Liver (tissue), 9 donors: ENCODE results near the gene NOS1. TPM values are rescaled to one million over a fixed set of nuclear protein-coding genes. Genes with fewer than 3 reads are reported as not detected.

Experiments used
- DNase-seq: peaks from one replicate; pipeline ENCODE4 v3.0.0-alpha.2; 2017; ENCODE audit warnings: low spot score
- H3K27ac ChIP-seq, 2 donors: one replicate each; pipeline ENCODE4 v1.7.0; 2013; ENCODE audit warnings: inconsistent platforms in 2 of 2, low read length in 2 of 2, control low read depth in 1 of 2, low read depth in 1 of 2, mild to moderate bottlenecking in 1 of 2
- H3K27me3 ChIP-seq, 4 donors: one replicate each; pipeline versions ENCODE4 v1.6.1 to v1.7.0; 2013; ENCODE audit warnings: low read length in 3 of 4, inconsistent platforms in 1 of 4, mild to moderate bottlenecking in 1 of 4, moderate library complexity in 1 of 4; ENCODE audit not compliant: control insufficient read depth in 4 of 4, insufficient read depth in 4 of 4
- H3K36me3 ChIP-seq, 4 donors: one replicate each; pipeline versions ENCODE4 v1.6.1 to v1.7.0; 2013; ENCODE audit warnings: low read length in 3 of 4, mild to moderate bottlenecking in 3 of 4, low read depth in 1 of 4, moderate library complexity in 1 of 4; ENCODE audit not compliant: control insufficient read depth in 4 of 4, insufficient read depth in 3 of 4
- H3K4me1 ChIP-seq, 4 donors: one replicate each; pipeline versions ENCODE4 v1.6.1 to v1.7.0; 2013; ENCODE audit warnings: low read length in 3 of 4, mild to moderate bottlenecking in 3 of 4, moderate library complexity in 1 of 4; ENCODE audit not compliant: control insufficient read depth in 4 of 4, insufficient read depth in 4 of 4
- H3K4me3 ChIP-seq, 3 donors: one replicate each; pipeline versions ENCODE4 v1.6.1 to v1.7.0; 2013; ENCODE audit warnings: low read length in 3 of 3, control low read depth in 1 of 3, low read depth in 1 of 3, mild to moderate bottlenecking in 1 of 3
- H3K9ac ChIP-seq, 2 donors: one replicate each; pipeline ENCODE4 v1.7.0; 2013; ENCODE audit warnings: low read length in 2 of 2, mild to moderate bottlenecking in 2 of 2, moderate library complexity in 2 of 2, control low read depth in 1 of 2, low read depth in 1 of 2
- H3K9me3 ChIP-seq, 4 donors: one replicate each; pipeline versions ENCODE4 v1.6.1 to v1.7.0; 2013; ENCODE audit warnings: low read length in 3 of 4; ENCODE audit not compliant: control insufficient read depth in 4 of 4
- EGR1 ChIP-seq, 2 donors: IDR thresholded peaks; 2 replicates each; pipeline ENCODE4 v1.6.1; 2016 to 2018; ENCODE audit warnings: antibody characterized with exemption in 2 of 2, low read depth in 2 of 2
- FOXA1 ChIP-seq: IDR thresholded peaks from 2 replicates; pipeline ENCODE4 v1.6.1; 2016; ENCODE audit warnings: antibody characterized with exemption
- FOXA2 ChIP-seq: IDR thresholded peaks from 2 replicates; pipeline ENCODE4 v1.6.1; 2016; ENCODE audit warnings: antibody characterized with exemption
- GABPA ChIP-seq, 2 donors: IDR thresholded peaks in 1 of 2; conservative IDR thresholded peaks in 1 of 2; 2 replicates each; pipeline ENCODE4 v1.6.1; 2016; ENCODE audit warnings: antibody characterized with exemption in 2 of 2, mild to moderate bottlenecking in 1 of 2, moderate library complexity in 1 of 2
- HNF4A ChIP-seq, 2 donors: conservative IDR thresholded peaks; 2 replicates each; pipeline ENCODE4 v1.6.1; 2016; ENCODE audit warnings: antibody characterized with exemption in 2 of 2, mild to moderate bottlenecking in 2 of 2
- HNF4G ChIP-seq: IDR thresholded peaks from 2 replicates; pipeline ENCODE4 v1.6.1; 2016; ENCODE audit warnings: antibody characterized with exemption
- JUND ChIP-seq, 2 donors: IDR thresholded peaks; 2 replicates each; pipeline ENCODE4 v1.6.1; 2016; ENCODE audit warnings: antibody characterized with exemption in 2 of 2
- NR2F2 ChIP-seq: IDR thresholded peaks from 2 replicates; pipeline ENCODE4 v1.6.1; 2016; ENCODE audit warnings: antibody characterized with exemption
- RAD21 ChIP-seq, 2 donors: IDR thresholded peaks; 2 replicates each; pipeline ENCODE4 v1.6.1; 2016; ENCODE audit warnings: antibody characterized with exemption in 2 of 2, mild to moderate bottlenecking in 2 of 2
- RXRA ChIP-seq, 2 donors: IDR thresholded peaks; 2 replicates each; pipeline ENCODE4 v1.6.1; 2017 to 2018; ENCODE audit warnings: antibody characterized with exemption in 2 of 2, mild to moderate bottlenecking in 1 of 2
- SP1 ChIP-seq: IDR thresholded peaks from 2 replicates; pipeline ENCODE4 v1.6.1; 2018; ENCODE audit warnings: antibody characterized with exemption, mild to moderate bottlenecking
- TAF1 ChIP-seq: conservative IDR thresholded peaks from 2 replicates; pipeline ENCODE4 v1.6.1; 2016; ENCODE audit warnings: antibody characterized with exemption, mild to moderate bottlenecking
- YY1 ChIP-seq: IDR thresholded peaks from 2 replicates; pipeline ENCODE4 v1.6.1; 2016; ENCODE audit warnings: antibody characterized with exemption, mild to moderate bottlenecking
- WGBS: extraction: QIAGEN DNeasy Blood & Tissue Kit; methylation state at CpG from one replicate; pipeline ENCODE4 v1.1.7; 2013; 5-methylcytosine and 5-hydroxymethylcytosine counted together
- polyA plus RNA-seq, 2 donors: library from polyadenylated mRNA; stranded (reverse) in 1 of 2; unstranded in 1 of 2; fragments of 200-250 nt in 1 of 2; fragments of >200 nt in 1 of 2; fragmentation: Nextera tagmentation in 1 of 2; extraction: Ambion mirVana in 1 of 2; gene quantifications; one replicate each; pipeline versions ENCODE4 v1.2.1 to v1.2.3, GENCODE V29; 2013 to 2015
- total RNA-seq, 2 donors: library from RNA; depleted of rRNA; stranded (reverse); fragments of >200 nt; gene quantifications; one replicate each; pipeline ENCODE4 v1.2.3, GENCODE V29; 2014
- TF ChIP-seq, protein P1 (sequence below): IDR thresholded peaks from 2 replicates; pipeline ENCODE4 v1.6.1; 2016; ENCODE audit warnings: antibody characterized with exemption, mild to moderate bottlenecking
- TF ChIP-seq, protein P2 (sequence below): IDR thresholded peaks from 2 replicates; pipeline ENCODE4 v1.6.1; 2016; ENCODE audit warnings: antibody characterized with exemption
- TF ChIP-seq, protein P3 (sequence below): IDR thresholded peaks from 2 replicates; pipeline ENCODE4 v1.6.1; 2016; ENCODE audit warnings: antibody characterized with exemption
- TF ChIP-seq, protein P4 (sequence below): fragments of 150-350 bp; IDR thresholded peaks from 2 replicates; pipeline ENCODE4 v1.5.1; 2017; ENCODE audit warnings: improper control_type of control experiment, low read depth, low read length; ENCODE audit not compliant: missing input control
- TF ChIP-seq, protein P5 (sequence below): IDR thresholded peaks from 2 replicates; pipeline ENCODE4 v1.6.1; 2016; ENCODE audit warnings: antibody characterized with exemption
- donor health status: healthy.
- donor health status: healthy.
- donor health status: healthy.
- donor health status: healthy.
- donor health status: healthy.

Gene NOS1
- total and polyA plus RNA-seq, 4 donors = under 0.01 to 0.08 (median 0.01) TPM; not detected in 1

DNA sequence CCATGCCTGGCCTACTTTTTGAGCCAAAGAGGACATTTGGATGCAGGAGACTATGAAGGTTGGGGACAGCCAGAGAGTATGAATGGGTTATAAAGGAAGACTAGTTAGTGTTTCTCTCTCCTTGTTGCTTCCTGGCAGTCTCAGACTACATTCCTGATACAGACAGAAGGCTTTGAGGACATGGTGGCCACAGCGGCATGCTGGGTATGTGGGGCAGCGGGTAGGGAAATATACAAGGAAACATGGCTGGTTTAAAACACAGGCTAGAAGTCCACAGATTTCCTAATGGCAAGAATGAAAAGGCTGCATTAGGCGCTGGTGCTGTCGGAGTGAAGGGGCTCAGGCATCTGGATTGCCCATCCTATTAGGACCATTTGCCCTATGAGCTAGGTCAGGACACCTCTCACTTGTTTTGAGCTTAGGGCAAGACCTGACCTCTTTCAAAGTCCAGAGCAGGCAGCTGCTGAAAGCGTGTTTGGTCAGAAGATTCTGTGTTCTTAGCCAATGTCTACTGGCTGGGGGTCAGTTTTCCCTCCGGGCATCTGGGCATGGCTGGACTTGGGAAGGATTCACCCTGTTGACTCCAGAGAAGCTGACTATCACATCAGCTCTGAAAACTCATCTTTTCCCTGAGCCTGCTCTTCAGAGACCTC is 151.0 kb downstream of the NOS1 start:
- TF ChIP-seq, protein P1, sequence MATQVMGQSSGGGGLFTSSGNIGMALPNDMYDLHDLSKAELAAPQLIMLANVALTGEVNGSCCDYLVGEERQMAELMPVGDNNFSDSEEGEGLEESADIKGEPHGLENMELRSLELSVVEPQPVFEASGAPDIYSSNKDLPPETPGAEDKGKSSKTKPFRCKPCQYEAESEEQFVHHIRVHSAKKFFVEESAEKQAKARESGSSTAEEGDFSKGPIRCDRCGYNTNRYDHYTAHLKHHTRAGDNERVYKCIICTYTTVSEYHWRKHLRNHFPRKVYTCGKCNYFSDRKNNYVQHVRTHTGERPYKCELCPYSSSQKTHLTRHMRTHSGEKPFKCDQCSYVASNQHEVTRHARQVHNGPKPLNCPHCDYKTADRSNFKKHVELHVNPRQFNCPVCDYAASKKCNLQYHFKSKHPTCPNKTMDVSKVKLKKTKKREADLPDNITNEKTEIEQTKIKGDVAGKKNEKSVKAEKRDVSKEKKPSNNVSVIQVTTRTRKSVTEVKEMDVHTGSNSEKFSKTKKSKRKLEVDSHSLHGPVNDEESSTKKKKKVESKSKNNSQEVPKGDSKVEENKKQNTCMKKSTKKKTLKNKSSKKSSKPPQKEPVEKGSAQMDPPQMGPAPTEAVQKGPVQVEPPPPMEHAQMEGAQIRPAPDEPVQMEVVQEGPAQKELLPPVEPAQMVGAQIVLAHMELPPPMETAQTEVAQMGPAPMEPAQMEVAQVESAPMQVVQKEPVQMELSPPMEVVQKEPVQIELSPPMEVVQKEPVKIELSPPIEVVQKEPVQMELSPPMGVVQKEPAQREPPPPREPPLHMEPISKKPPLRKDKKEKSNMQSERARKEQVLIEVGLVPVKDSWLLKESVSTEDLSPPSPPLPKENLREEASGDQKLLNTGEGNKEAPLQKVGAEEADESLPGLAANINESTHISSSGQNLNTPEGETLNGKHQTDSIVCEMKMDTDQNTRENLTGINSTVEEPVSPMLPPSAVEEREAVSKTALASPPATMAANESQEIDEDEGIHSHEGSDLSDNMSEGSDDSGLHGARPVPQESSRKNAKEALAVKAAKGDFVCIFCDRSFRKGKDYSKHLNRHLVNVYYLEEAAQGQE = no peak
- peak; percentile 97 to 98 for TF ChIP-seq HNF4A (conservative IDR thresholded peaks at IDR 0.05)
- no peak for TF ChIP-seq YY1
- TF ChIP-seq, protein P2, sequence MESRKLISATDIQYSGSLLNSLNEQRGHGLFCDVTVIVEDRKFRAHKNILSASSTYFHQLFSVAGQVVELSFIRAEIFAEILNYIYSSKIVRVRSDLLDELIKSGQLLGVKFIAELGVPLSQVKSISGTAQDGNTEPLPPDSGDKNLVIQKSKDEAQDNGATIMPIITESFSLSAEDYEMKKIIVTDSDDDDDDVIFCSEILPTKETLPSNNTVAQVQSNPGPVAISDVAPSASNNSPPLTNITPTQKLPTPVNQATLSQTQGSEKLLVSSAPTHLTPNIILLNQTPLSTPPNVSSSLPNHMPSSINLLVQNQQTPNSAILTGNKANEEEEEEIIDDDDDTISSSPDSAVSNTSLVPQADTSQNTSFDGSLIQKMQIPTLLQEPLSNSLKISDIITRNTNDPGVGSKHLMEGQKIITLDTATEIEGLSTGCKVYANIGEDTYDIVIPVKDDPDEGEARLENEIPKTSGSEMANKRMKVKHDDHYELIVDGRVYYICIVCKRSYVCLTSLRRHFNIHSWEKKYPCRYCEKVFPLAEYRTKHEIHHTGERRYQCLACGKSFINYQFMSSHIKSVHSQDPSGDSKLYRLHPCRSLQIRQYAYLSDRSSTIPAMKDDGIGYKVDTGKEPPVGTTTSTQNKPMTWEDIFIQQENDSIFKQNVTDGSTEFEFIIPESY = no peak
- TF ChIP-seq FOXA1 = no peak
- no peak for TF ChIP-seq RAD21 (IDR thresholded peaks at IDR 0.05)
- peak; percentile 62 for TF ChIP-seq NR2F2
- TF ChIP-seq RXRA (IDR thresholded peaks at IDR 0.05) = peak; percentile 77 to 80
- TF ChIP-seq TAF1 = no peak
- TF ChIP-seq, protein P3, sequence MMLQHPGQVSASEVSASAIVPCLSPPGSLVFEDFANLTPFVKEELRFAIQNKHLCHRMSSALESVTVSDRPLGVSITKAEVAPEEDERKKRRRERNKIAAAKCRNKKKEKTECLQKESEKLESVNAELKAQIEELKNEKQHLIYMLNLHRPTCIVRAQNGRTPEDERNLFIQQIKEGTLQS = no peak
- peak; percentile 33 to 37 for TF ChIP-seq JUND (IDR thresholded peaks at IDR 0.05)
- TF ChIP-seq GABPA (IDR thresholded peaks at IDR 0.05 in 1 of 2, conservative IDR thresholded peaks at IDR 0.05 in 1 of 2) = no peak
- no peak for TF ChIP-seq EGR1 (IDR thresholded peaks at IDR 0.05; ENCODE audit: low read depth in 2 of 2)
- TF ChIP-seq, protein P4, sequence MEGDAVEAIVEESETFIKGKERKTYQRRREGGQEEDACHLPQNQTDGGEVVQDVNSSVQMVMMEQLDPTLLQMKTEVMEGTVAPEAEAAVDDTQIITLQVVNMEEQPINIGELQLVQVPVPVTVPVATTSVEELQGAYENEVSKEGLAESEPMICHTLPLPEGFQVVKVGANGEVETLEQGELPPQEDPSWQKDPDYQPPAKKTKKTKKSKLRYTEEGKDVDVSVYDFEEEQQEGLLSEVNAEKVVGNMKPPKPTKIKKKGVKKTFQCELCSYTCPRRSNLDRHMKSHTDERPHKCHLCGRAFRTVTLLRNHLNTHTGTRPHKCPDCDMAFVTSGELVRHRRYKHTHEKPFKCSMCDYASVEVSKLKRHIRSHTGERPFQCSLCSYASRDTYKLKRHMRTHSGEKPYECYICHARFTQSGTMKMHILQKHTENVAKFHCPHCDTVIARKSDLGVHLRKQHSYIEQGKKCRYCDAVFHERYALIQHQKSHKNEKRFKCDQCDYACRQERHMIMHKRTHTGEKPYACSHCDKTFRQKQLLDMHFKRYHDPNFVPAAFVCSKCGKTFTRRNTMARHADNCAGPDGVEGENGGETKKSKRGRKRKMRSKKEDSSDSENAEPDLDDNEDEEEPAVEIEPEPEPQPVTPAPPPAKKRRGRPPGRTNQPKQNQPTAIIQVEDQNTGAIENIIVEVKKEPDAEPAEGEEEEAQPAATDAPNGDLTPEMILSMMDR = no peak
- TF ChIP-seq, protein P5, sequence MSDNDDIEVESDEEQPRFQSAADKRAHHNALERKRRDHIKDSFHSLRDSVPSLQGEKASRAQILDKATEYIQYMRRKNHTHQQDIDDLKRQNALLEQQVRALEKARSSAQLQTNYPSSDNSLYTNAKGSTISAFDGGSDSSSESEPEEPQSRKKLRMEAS = no peak
- no peak for TF ChIP-seq FOXA2
- TF ChIP-seq SP1 = peak; percentile 64
- peak; percentile 94 for TF ChIP-seq HNF4G
- peaks cover 0 to 17% (median 8%) of the 10 kb centered on the region in 4 donors for H3K4me1 ChIP-seq
- no peaks in the 10 kb centered on the region for H3K9me3 ChIP-seq
- H3K4me3 ChIP-seq = no peak overlapping the region
- no peak overlapping the region for H3K27ac ChIP-seq
- H3K36me3 ChIP-seq = no peaks in the 10 kb centered on the region
- DNase-seq = no peak
- H3K9ac ChIP-seq = no peak overlapping the region
- no peaks in the 10 kb centered on the region for H3K27me3 ChIP-seq
- 63% methylated on average over 6 of the region's 6 CpGs for WGBS
